DOHH2 (cell line): Measurements from ENCODE around the gene HTD2.
"Not testable (repeated sequence)": the region's sequence is repeated elsewhere in the genome, so short reads cannot be mapped to it uniquely, and the experiment has no call there.

ENCODE experiments used
- H3F3A ChIP-seq: fragments of 200-600 bp; sonication (generic), shearing (Covaris generic); 2 replicates; pipeline ENCODE4 v1.6.0; 2016; ENCODE audit warnings: antibody characterized with exemption, mild to moderate bottlenecking; ENCODE audit not compliant: control insufficient read depth, insufficient read depth
- H3K27ac ChIP-seq: fragments of 200-600 bp; sonication (generic); 2 replicates; pipeline ENCODE4 v1.5.1; 2014; ENCODE audit warnings: low read depth, mild to moderate bottlenecking, low read length, moderate library complexity
- H3K27me3 ChIP-seq: fragments of 200-600 bp; sonication (generic); 2 replicates; pipeline ENCODE4 v1.6.1; 2014; ENCODE audit warnings: mild to moderate bottlenecking, low read length, mixed read lengths; ENCODE audit not compliant: control insufficient read depth
- H3K36me3 ChIP-seq: fragments of 200-600 bp; sonication (generic); 2 replicates; pipeline ENCODE4 v1.6.1; 2014; ENCODE audit warnings: mild to moderate bottlenecking, low read length, moderate library complexity, mixed read lengths; ENCODE audit not compliant: control insufficient read depth
- H3K4me1 ChIP-seq: fragments of 200-600 bp; sonication (generic); 2 replicates; pipeline ENCODE4 v1.6.1; 2014; ENCODE audit warnings: mild to moderate bottlenecking, low read length, mixed read lengths; ENCODE audit not compliant: control insufficient read depth
- H3K4me2 ChIP-seq: fragments of 200-600 bp; sonication (generic); 2 replicates; pipeline ENCODE4 v1.6.0; 2014; ENCODE audit warnings: mild to moderate bottlenecking, low read length, moderate library complexity
- H3K4me3 ChIP-seq: fragments of 200-600 bp; sonication (generic); 2 replicates; pipeline ENCODE4 v1.5.1; 2014; ENCODE audit warnings: mild to moderate bottlenecking, low read length, mixed read lengths
- H3K79me2 ChIP-seq: fragments of 200-600 bp; sonication (generic); 2 replicates; pipeline ENCODE4 v1.6.1; 2014; ENCODE audit warnings: mild to moderate bottlenecking, low read length, mixed read lengths; ENCODE audit not compliant: control insufficient read depth
- H3K9me2 ChIP-seq: fragments of 200-600 bp; sonication (generic); replicated peaks from 2 replicates; pipeline ENCODE4 v1.6.1; 2014; ENCODE audit warnings: mild to moderate bottlenecking, low read length, mixed read lengths; ENCODE audit not compliant: control insufficient read depth
- H3K9me3 ChIP-seq: fragments of 200-600 bp; sonication (generic); 2 replicates; pipeline ENCODE4 v1.6.1; 2014; ENCODE audit warnings: antibody characterized with exemption, low read length, mixed read lengths; ENCODE audit not compliant: control insufficient read depth, insufficient read depth
- H4K20me1 ChIP-seq: fragments of 200-600 bp; sonication (generic); 2 replicates; pipeline ENCODE4 v1.6.0; 2014; ENCODE audit warnings: low read depth, mild to moderate bottlenecking, antibody characterized with exemption, low read length, moderate library complexity; ENCODE audit not compliant: control insufficient read depth, insufficient read depth
- EZH2phosphoT487 ChIP-seq: fragments of 200-600 bp; sonication (generic); IDR thresholded peaks from 2 replicates; pipeline ENCODE4 v1.6.1; 2017; ENCODE audit warnings: borderline replicate concordance, mild to moderate bottlenecking, antibody characterized with exemption, low read length, moderate library complexity, mixed read lengths
- TF ChIP-seq, protein P1 (sequence below): fragments of 200-600 bp; sonication (generic); IDR thresholded peaks from one replicate; pipeline ENCODE4 v1.5.1; 2014; ENCODE audit warnings: antibody characterized with exemption, mild to moderate bottlenecking, low read depth, low read length; ENCODE audit not compliant: poor library complexity, severe bottlenecking

The HTD2 gene

DNA sequence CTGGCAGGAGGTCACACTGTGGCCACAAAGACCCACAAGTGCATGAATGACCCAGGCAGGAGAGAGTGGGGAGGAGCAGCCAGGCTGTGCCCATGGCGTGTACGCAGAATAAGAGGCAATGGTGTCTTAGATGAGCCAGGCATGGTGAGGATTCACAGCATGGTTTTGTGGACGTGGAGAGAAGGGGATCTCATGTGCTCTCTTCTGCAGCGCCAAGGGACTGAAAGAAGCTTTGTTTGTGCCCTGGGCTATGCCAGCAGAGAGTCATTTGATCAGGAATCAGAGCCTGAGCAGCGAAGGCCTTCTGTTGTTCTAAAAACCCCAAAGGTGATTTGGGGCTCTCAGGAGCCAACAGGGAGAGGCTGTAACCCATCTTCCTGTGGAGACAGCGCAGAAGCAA is 19.0 kb upstream of the HTD2 start:
- no peaks in the 10 kb centered on the region for H4K20me1 ChIP-seq
- no peak overlapping the region for H3K4me3 ChIP-seq
- H3K27me3 ChIP-seq, result no peaks in the 10 kb centered on the region

DNA sequence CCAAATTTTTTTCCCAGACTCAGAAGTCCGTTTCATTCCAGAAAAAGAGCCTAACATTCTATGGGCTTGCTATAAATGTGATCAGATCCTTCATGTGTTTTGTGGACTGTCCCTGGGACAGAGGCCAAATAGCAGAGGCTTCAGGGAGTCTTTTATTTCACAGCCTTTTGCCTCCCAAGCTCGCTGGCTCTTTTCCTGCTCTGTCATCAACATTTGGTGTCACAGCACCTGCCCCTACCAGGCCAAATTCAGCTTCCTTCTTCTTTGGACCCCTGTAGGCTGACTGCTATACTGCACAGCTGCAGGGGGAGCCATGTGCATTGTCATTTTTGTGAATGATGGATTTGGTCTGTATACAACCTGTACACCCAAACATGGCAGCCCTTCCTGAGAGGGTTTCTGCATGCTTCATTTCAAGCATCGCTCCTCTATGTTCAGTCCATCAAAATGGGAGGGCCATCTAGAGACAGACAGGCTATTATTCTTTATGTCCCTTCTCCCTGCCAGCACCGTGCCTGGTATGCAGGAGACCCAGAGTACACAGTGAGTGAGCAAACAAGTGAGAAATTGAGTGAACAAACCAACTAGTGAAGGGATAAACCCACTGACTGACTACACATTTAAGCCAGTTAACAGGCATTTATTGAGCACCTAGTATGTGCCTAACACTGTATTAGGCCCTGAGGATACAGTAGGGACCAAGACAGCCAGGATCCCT is 18.1 kb upstream of the HTD2 start:
- H3K27ac ChIP-seq, result no peak overlapping the region
- no peak overlapping the region for H3K4me3 ChIP-seq
- H3K4me1 ChIP-seq, result peaks cover 9% of the 10 kb centered on the region
- no peak overlapping the region for H3K4me2 ChIP-seq
- no peaks in the 10 kb centered on the region for H3F3A ChIP-seq
- H4K20me1 ChIP-seq, result no peaks in the 10 kb centered on the region
- no peaks in the 10 kb centered on the region for H3K9me3 ChIP-seq
- H3K27me3 ChIP-seq, result no peaks in the 10 kb centered on the region
- H3K9me2 ChIP-seq, result no peaks in the 10 kb centered on the region
- H3K36me3 ChIP-seq, result 0 out of 2 replicates have a peak, but pooled peaks cover 3% of the 10 kb centered on the region
- no peaks in the 10 kb centered on the region for H3K79me2 ChIP-seq
- TF ChIP-seq, protein P1, sequence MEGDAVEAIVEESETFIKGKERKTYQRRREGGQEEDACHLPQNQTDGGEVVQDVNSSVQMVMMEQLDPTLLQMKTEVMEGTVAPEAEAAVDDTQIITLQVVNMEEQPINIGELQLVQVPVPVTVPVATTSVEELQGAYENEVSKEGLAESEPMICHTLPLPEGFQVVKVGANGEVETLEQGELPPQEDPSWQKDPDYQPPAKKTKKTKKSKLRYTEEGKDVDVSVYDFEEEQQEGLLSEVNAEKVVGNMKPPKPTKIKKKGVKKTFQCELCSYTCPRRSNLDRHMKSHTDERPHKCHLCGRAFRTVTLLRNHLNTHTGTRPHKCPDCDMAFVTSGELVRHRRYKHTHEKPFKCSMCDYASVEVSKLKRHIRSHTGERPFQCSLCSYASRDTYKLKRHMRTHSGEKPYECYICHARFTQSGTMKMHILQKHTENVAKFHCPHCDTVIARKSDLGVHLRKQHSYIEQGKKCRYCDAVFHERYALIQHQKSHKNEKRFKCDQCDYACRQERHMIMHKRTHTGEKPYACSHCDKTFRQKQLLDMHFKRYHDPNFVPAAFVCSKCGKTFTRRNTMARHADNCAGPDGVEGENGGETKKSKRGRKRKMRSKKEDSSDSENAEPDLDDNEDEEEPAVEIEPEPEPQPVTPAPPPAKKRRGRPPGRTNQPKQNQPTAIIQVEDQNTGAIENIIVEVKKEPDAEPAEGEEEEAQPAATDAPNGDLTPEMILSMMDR, result peak; percentile 26
- TF ChIP-seq EZH2phosphoT487, result no peak

More for the DNA sequence above, 19.0 kb upstream of the HTD2 start:
- Histone ChIP-seq H3K4me2 (no peak overlapping the region), H3K9me3 (no peaks in the 10 kb centered on the region), H3K9me2 (no peaks in the 10 kb centered on the region), H3K36me3 (0 out of 2 replicates have a peak, but pooled peaks cover 3% of the 10 kb centered on the region), H3K4me1 (peaks cover 9% of the 10 kb centered on the region), H3K79me2 (no peaks in the 10 kb centered on the region), H3K27ac (no peak overlapping the region), H3F3A (no peaks in the 10 kb centered on the region)
- TF ChIP-seq EZH2phosphoT487, result no peak
- TF ChIP-seq, protein P1, result no peak

DNA sequence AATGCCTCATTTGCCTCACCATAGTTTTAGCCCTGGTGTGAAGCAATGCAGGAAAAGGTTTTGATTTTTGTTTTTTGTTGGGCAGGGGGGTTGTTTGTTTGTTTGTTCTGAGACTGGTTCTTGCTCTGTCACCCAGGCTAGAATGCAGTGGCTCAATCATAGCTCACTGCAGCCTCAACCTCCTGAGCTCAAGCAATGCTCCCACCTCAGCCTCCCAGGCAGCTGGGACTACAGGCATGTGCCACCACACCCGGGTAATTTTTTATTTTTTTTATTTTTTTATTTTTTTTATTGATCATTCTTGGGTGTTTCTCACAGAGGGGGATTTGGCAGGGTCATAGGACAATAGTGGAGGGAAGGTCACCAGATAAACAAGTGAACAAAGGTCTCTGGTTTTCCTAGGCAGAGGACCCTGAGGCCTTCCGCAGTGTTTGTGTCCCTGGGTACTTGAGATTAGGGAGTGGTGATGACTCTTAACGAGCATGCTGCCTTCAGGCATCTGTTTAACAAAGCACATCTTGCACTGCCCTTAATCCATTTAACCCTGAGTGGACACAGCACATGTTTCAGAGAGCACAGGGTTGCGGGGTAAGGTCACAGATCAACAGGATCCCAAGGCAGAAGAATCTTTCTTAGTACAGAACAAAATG is 17.2 kb upstream of the HTD2 start:
- not testable (repeated sequence) for H4K20me1 ChIP-seq, H3K36me3 ChIP-seq, H3K27ac ChIP-seq, H3K4me2 ChIP-seq, H3K4me3 ChIP-seq, H3K27me3 ChIP-seq, H3K4me1 ChIP-seq, H3K9me2 ChIP-seq, H3K9me3 ChIP-seq, H3F3A ChIP-seq, H3K79me2 ChIP-seq

DNA sequence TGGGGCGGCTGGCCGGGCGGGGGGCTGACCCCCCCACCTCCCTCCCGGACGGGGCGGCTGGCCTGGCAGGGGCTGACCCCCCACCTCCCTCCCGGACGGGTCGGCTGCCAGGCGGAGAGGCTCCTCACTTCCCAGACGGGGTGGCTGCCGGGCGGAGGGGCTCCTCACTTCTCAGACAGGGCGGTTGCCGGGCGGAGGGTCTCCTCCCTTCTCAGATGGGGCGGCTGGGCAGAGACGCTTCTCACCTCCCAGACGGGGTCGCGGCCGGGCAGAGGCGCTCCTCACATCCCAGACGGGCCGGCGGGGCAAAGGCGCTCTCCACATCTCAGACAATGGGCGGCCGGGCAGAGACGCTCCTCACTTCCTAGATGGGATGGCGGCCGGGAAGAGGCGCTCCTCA is 15.9 kb upstream of the HTD2 start:
- H3K27me3 ChIP-seq, H4K20me1 ChIP-seq, H3K79me2 ChIP-seq, H3K4me3 ChIP-seq, H3K9me3 ChIP-seq, H3F3A ChIP-seq, H3K4me2 ChIP-seq, H3K27ac ChIP-seq, H3K36me3 ChIP-seq, H3K9me2 ChIP-seq, H3K4me1 ChIP-seq: not testable (repeated sequence)
